Lung (tissue), 12 donors: ENCODE results near the gene CCDC117. TPM values are rescaled to one million over a fixed set of nuclear protein-coding genes. Genes with fewer than 3 reads are reported as not detected.

Experiments
- ATAC-seq: fragments of 200-7000 bp; cut with Tn5 transposase; one replicate; pipeline ENCODE4 v1.9.1; 2020; ENCODE audit warnings: moderate number of reproducible peaks; ENCODE audit not compliant: insufficient read depth, low FRiP score
- DNase-seq, 3 donors: peaks; one replicate each; pipeline ENCODE4 v3.0.0-alpha.2; 2013 to 2017
- H3K27ac ChIP-seq, 2 donors: one replicate each; pipeline ENCODE4 v1.5.1; 2013; ENCODE audit warnings: mild to moderate bottlenecking in 2 of 2, moderate library complexity in 2 of 2, control low read depth in 1 of 2, inconsistent platforms in 1 of 2, low read depth in 1 of 2, low read length in 1 of 2
- H3K27me3 ChIP-seq, 3 donors: one replicate each; pipeline ENCODE4 v1.5.1; 2013; ENCODE audit warnings: low read length in 2 of 3; ENCODE audit not compliant: control insufficient read depth in 3 of 3, insufficient read depth in 3 of 3
- H3K36me3 ChIP-seq, 4 donors: one replicate each; pipeline ENCODE4 v1.5.1; 2013; ENCODE audit warnings: low read length in 4 of 4, mild to moderate bottlenecking in 1 of 4, moderate library complexity in 1 of 4; ENCODE audit not compliant: control insufficient read depth in 4 of 4, insufficient read depth in 4 of 4
- H3K4me1 ChIP-seq, 5 donors: one replicate each; pipeline ENCODE4 v1.5.1; 2013; ENCODE audit warnings: low read length in 5 of 5, mild to moderate bottlenecking in 2 of 5, moderate library complexity in 1 of 5; ENCODE audit not compliant: control insufficient read depth in 5 of 5, insufficient read depth in 5 of 5
- H3K4me3 ChIP-seq: one replicate; pipeline ENCODE4 v1.5.1; 2013; ENCODE audit warnings: mild to moderate bottlenecking, control low read depth, moderate library complexity
- H3K9ac ChIP-seq, 2 donors: one replicate each; pipeline ENCODE4 v1.5.1; 2013; ENCODE audit warnings: low read length in 2 of 2, control low read depth in 1 of 2; ENCODE audit not compliant: insufficient read depth in 1 of 2
- H3K9me3 ChIP-seq, 4 donors: one replicate each; pipeline ENCODE4 v1.5.1; 2013; ENCODE audit warnings: low read length in 3 of 4, mild to moderate bottlenecking in 1 of 4, moderate library complexity in 1 of 4; ENCODE audit not compliant: control insufficient read depth in 4 of 4, insufficient read depth in 3 of 4
- CTCF ChIP-seq: IDR thresholded peaks from 2 replicates; pipeline ENCODE4 v1.5.1; 2012; ENCODE audit warnings: mild to moderate bottlenecking; ENCODE audit errors: control extremely low read depth, extremely low read depth
- WGBS, 2 donors: extraction: QIAGEN DNeasy Blood & Tissue Kit; methylation state at CpG; one replicate each; pipeline ENCODE4 v1.1.7; 2013; 5-methylcytosine and 5-hydroxymethylcytosine counted together
- polyA plus RNA-seq, 2 donors: library from polyadenylated mRNA; stranded (reverse); fragments of 200-250 nt; gene quantifications; one replicate each; pipeline ENCODE4 v1.2.1, GENCODE V29; 2013
- total RNA-seq, 2 donors: library from RNA; depleted of rRNA in 1 of 2; stranded (reverse); fragments of >200 nt in 1 of 2; gene quantifications; one replicate each; pipeline ENCODE4 v1.2.1, GENCODE V29; 2014 to 2021
- donor health status: control.
- donor health status: control.
- donor health status: Bipolar disorder and iron deficiency.
- donor health status: healthy.
- donor health status: DM: yes; HTN: yes; CAD: no.

Gene CCDC117
- total and polyA plus RNA-seq, 4 donors, result 7.8 to 29.2 (median 16.4) TPM

- DNase-seq (peak; percentile 78 to 89 (median 81)), ATAC-seq (peak; percentile 94)
- no peaks in the 10 kb centered on the region for H3K27me3 ChIP-seq
- H3K9me3 ChIP-seq, result no peaks in the 10 kb centered on the region
- WGBS, 2 donors, result 32 to 36% methylated on average over 12 of the region's 12 CpGs
- H3K4me1 ChIP-seq, result peaks cover 0 to 6% (median 0%) of the 10 kb centered on the region in 5 donors
- TF ChIP-seq CTCF, result peak; percentile 96
- no peak overlapping the region for H3K9ac ChIP-seq
- no peak overlapping the region for H3K4me3 ChIP-seq
- peaks cover 0 to 8% (median 0%) of the 10 kb centered on the region in 4 donors for H3K36me3 ChIP-seq
- no peak overlapping the region for H3K27ac ChIP-seq
These were observed 57.1 kb downstream of the CCDC117 start for GRCh38 chr22:28829358-28830181.

GRCh38 chr22:28830441-28830840 is 57.9 kb downstream of the CCDC117 start:
- no peaks in the 10 kb centered on the region for H3K27me3 ChIP-seq
- H3K4me3 ChIP-seq, result no peak overlapping the region
- H3K9me3 ChIP-seq, result no peaks in the 10 kb centered on the region
- peaks cover 0 to 8% (median 0%) of the 10 kb centered on the region in 4 donors for H3K36me3 ChIP-seq
- peaks cover 0 to 6% (median 0%) of the 10 kb centered on the region in 5 donors for H3K4me1 ChIP-seq
- no peak overlapping the region for H3K27ac ChIP-seq
- TF ChIP-seq CTCF, result no peak
- DNase-seq (no peak), ATAC-seq (no peak)
- no peak overlapping the region for H3K9ac ChIP-seq
- 81 to 91% methylated on average over 3 of the region's 3 CpGs for WGBS, 2 donors

GRCh38 chr22:28831140-28832072 is 58.9 kb downstream of the CCDC117 start:
- H3K9me3 ChIP-seq, result no peaks in the 10 kb centered on the region
- peaks cover 0 to 8% (median 0%) of the 10 kb centered on the region in 4 donors for H3K36me3 ChIP-seq
- no peak overlapping the region for H3K27ac ChIP-seq
- TF ChIP-seq CTCF, result no peak
- no peak overlapping the region for H3K9ac ChIP-seq
- H3K27me3 ChIP-seq, result no peaks in the 10 kb centered on the region
- H3K4me3 ChIP-seq, result no peak overlapping the region
- WGBS, 2 donors, result 81 to 85% methylated on average over 7 of the region's 7 CpGs
- ATAC-seq (no peak), DNase-seq (no peak)
- peaks cover 0 to 6% (median 0%) of the 10 kb centered on the region in 5 donors for H3K4me1 ChIP-seq
